GM12892 (cell line): ENCODE measurements around the gene ZNF554.

Experiments used
- DNase-seq: peaks from one replicate; pipeline ENCODE4 v3.0.0; 2011; ENCODE audit not compliant: insufficient read length
- FAIRE-seq: peaks from 2 replicates; lab custom pipeline; 2011; peaks lifted over from hg19 to GRCh38; lab: Jason Lieb, UNC
- POLR2A ChIP-seq: IDR thresholded peaks from 2 replicates; pipeline ENCODE4 v1.6.1; 2011; ENCODE audit warnings: low read depth, low read length, control low read depth
- POLR2AphosphoS5 ChIP-seq: IDR thresholded peaks from 2 replicates; pipeline ENCODE4 v1.6.1; 2011; ENCODE audit warnings: low read depth, low read length, control low read depth
- TAF1 ChIP-seq: IDR thresholded peaks from 2 replicates; pipeline ENCODE4 v1.6.1; 2011; ENCODE audit warnings: low read depth, mild to moderate bottlenecking, control low read depth, low read length, borderline replicate concordance

Gene ZNF554

DNA sequence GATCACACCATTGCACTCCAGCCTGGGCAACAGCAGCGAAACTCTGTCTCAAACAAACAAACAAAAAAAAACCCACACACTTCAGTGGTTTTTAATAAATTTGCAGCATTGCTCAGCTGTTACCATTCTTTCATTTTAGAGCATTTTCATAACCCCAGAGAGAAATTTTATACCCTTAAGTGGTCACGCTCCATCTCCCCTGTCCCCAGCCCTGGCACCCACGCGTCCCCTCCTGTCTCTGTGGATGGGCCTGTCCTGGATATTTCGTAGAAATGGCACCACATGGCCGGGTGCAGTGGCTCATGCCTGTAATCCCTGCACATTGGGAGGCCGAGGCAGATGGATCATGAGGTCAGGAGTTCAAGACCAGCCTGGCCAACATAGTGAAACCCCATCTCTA is 26.5 kb upstream of the ZNF554 start:
- DNase-seq (no peak), FAIRE-seq (no peak)
- TF ChIP-seq TAF1 (no peak), POLR2AphosphoS5 (no peak), POLR2A (no peak)

DNA sequence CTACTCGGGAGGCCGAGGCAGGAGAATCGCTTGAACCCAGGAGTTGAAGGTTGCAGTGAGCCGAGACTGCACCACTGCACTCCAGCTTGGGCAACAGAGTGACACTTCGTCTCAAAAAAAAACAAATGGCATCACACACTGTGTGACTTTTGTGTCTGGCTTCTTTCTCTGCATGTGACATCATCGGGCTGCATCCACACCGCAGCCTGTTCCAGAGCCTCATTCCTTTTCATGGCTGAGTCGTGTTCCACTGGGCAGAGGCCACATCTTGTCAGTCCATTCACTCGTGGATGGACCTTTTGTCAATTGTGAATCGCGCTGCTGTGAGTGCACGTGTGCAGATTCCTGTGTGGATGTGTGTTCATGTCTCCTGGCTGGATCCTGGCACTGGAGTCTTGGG is 26.1 kb upstream of the ZNF554 start:
- TF ChIP-seq POLR2AphosphoS5 (no peak), TAF1 (no peak), POLR2A (no peak)
- FAIRE-seq, result no peak

DNA sequence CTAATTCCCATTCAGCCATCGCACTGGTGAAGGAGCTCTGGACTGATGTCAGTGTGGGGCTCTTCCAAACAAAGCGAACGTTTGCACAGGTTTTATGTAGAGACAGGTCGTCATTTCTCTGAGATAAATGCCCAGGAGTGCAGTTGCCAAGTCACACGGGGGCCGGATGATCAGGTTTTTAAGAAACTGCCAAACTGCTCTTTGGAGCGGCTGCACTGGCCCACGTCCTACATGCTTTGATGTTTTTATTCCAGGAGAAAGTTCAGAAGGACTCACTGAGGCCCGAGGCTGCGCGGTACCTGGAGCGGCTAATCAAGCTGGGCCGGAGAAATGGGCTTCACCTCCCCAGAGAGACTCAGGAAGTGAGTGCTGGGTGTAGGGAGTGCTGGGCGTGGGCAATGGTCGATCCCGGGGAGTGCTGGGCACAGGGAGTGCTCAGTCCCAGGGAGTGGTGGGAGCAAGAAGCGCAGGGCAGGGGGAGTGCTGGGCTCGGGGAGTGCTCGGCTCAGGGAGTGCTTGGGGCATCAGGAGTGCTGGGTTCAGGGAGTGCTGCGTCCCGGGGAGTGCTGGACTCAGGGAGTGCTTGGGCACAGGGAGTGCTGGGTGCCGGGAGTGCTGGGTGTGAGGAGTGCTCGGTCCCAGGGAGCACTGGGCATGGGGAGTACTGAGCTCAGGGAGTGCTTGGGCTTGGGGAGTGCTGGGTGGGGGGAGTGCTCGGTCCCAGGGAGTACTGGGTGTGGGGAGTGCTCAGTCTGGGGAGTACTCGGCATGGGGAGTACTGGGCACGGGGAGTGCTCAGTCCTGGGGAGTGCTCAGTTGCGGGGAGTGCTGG is 23.6 kb upstream of the ZNF554 start:
- DNase-seq (no peak), FAIRE-seq (no peak)
- TF ChIP-seq POLR2AphosphoS5, result no peak
- no peak for TF ChIP-seq POLR2A
- no peak for TF ChIP-seq TAF1

More for the DNA sequence above, 26.1 kb upstream of the ZNF554 start:
- DNase-seq, result no peak

DNA sequence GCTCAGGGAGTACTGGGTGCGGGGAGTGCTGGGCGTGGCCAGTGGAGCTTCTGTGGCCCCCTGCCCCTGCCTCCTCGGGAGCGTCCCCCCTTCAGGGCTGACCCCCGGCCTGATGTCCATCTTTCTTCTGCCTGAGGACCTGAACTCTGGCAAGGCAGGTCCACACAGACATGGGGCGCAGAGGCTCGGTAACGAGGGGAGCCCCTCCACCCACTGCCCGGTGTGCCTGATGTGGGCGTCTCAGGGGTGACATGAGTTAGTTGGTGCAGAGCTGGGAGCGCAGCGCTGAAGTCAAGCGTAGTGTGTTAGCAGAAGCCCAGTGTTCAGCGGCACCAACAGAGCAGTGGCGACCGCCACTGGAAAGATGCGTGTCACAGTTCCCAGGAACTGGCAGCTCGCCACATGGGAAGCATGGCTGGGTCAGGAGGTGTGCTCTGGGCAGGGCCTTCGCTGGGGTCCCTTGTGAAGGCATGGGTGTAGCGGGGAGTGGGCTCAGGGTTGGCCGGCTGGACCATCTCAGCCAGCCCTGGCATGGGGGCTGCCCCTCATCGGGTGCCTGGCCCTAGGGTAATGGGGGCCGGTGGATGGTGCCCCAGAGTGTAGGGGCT is 22.9 kb upstream of the ZNF554 start:
- FAIRE-seq, result no peak
- TF ChIP-seq TAF1 (no peak), POLR2A (no peak), POLR2AphosphoS5 (no peak)
- DNase-seq, result no peak

DNA sequence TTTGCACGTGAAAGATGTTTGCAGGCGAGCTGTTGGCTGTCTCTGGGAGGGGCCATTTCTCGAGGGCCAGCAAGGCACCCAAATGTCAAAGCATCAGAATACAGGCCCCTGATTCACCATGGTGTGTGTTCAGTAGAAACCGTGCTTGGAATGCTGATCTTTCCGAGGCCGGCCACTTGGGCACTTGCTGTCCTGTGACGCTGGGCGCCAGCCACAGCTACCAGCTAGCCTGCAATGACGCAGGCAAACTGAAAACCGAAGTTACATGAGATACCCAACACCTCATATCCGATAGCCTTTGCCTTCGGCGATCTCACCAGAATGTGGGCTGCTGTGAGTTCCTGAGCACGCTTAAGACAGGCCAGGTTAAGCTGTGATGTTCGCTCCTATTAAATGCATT is 22.4 kb upstream of the ZNF554 start:
- FAIRE-seq (no peak), DNase-seq (no peak)
- TF ChIP-seq TAF1, result no peak
- no peak for TF ChIP-seq POLR2AphosphoS5
- TF ChIP-seq POLR2A, result no peak

DNA sequence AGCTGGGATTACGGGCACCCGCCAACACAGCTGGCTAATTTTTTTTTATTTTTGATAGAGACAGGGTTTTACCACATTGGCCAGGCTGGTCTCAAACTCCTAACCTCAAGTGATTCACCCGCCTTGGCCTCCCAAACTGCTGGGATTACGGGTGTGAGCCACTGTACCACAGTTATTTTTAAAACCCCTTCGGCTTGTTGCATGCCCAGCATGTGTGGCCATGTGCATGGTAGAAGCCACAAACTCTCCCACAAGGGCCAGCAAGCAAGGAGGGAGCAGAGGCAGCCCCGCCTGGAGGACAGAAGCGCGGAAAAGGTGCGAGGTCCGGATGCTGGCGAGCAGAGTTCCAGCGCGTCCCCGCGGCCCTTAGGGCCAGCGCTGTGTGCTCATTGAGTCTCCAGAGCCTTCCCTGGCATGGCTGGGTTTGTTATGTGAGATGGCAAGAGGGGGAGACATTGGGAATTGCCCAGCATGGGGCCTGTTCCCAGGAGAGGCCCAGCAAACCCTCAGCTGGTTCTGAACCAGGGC is 21.4 kb upstream of the ZNF554 start:
- no peak for FAIRE-seq
- TF ChIP-seq POLR2A (no peak), TAF1 (no peak), POLR2AphosphoS5 (no peak)
- DNase-seq, result no peak

DNA sequence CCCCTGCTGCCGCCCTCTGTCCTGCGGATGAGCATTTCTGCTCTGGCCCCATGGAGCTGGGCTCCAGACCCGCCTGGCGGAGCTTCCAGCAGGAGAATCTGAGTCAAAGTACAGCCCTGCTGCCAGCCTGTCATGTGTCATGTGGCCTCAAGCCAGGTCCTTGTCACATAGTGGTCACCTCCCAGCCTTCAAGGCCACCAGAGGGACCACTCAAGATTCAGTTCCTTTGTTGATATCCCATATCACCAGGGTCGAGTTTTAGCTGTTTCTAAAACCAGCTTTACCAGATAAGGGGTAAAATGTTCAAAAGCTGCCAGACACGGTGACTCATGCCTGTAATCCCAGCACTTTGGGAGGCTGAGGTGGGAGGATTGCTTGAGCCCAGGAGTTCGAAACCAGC is 20.9 kb upstream of the ZNF554 start:
- no peak for DNase-seq
- TF ChIP-seq TAF1, result no peak
- TF ChIP-seq POLR2A, result no peak
- TF ChIP-seq POLR2AphosphoS5, result no peak
- FAIRE-seq, result no peak

DNA sequence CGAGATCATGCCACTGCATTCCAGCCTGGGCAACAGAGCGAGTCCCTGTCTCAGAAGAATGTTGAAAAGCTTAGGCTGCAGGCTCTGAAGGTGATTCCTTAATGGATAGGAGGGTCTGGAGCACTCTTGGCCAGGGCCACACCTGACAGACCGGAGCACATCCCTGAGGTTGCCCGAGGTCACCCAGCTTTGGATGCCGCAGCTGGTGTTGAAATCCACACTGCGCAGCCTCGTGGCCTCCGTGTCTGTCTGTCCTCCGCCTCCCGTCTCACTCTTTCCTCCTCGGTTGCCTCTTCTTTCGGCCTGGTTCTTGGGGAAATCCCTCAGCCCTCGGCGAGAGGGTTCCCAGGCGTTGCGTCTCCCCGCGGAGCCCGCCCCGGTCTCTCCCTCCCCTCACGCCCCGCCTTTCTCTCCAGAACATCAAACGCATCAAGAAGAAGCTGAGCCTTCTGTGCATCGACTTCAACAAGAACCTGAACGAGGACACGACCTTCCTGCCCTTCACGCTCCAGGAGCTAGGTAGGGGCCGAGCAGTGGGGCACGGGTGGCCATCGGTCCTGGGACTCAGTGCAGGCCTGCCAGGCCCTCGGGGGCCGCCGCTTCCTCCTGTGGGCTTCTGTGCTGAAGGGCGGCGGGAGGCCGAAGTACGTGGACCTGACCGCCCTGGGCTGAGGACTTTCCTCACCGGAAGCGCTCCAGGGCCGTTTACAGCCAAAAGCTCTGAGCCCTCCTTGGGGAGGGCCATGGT is 20.2 kb upstream of the ZNF554 start:
- FAIRE-seq, result no peak
- DNase-seq, result no peak
- TF ChIP-seq POLR2A (no peak), TAF1 (no peak), POLR2AphosphoS5 (no peak)

DNA sequence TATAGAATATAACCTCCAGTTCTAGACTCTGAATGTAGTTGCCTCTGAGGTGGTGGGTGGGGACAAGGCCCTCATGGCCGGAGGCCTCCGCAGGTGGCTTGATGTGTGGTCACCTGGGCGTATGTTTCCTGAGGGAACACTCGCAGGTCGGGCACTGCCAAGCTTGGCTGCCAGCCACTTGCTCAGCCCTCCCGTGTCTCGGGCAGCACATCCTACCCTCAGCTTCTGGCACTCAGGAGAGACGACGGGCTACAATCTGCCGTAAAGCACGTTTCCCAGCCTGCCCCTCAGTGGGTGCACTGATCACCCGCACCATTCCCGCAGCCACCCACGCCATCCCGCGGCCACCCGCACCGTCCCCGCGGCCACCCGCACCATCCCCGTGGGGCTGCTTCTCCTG is 19.2 kb upstream of the ZNF554 start:
- DNase-seq (no peak), FAIRE-seq (no peak)
- TF ChIP-seq POLR2A, result no peak
- no peak for TF ChIP-seq POLR2AphosphoS5

DNA sequence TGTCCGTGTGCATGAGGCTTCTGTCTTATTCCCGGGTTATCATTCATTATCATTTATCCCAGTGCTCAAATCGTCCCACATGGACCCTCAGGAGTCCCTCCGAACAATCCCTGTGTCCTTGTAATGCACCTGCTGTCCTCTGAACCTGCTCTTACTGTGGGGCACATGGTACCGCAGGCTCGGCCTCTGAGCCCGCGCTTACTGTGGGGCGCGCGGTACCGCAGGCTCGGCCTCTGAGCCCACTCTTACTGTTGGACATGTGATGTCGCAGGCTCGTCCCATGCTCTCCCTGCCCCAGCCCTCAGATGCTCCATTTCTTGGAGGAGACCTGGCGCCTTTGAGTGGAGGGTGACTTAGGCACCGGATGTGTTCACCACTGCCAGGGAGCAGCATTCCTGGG is 16.8 kb upstream of the ZNF554 start:
- FAIRE-seq (no peak), DNase-seq (no peak)
- no peak for TF ChIP-seq POLR2A
- TF ChIP-seq TAF1, result no peak
- TF ChIP-seq POLR2AphosphoS5, result no peak

DNA sequence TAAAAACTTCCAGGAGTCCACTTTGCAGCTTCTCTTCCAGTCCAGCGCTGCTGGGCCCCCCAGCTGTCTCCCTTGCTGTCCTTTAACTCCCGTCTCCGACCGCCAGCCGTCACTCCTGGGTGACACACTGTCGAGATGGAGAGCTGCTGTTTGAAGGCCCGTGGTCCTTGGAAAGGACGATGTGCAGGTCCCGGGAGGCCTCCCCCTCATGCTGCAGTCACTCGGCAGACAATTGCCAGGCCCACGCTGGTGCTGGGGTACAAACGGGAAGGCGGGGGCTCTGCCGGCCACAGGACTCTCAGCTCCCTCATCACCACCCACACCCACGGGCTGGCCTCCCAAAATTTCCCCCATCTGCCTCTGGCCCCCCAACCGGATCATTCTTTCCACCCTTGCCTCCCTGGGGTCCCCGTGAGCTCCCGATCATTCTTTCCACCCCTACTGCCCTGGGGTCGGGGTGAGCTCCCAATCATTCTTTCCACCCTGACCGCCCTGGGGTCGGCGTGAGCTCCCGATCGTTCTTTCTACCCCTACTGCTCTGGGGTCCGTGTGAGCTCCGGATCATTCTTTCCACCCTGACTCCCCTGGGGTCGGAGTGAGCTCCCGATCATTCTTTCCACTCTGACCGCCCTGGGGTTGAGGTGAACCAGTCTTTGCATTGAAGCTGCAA is 16.0 kb upstream of the ZNF554 start:
- FAIRE-seq (no peak), DNase-seq (no peak)
- TF ChIP-seq POLR2AphosphoS5 (no peak), POLR2A (no peak), TAF1 (no peak)
